HCT116 (cell line): ENCODE measurements around the gene DPYSL5.

ENCODE experiments used
- CBX3 ChIP-seq: IDR thresholded peaks from 2 replicates; pipeline ENCODE4 v1.6.1; 2012; ENCODE audit warnings: low read depth
- EZH2 ChIP-seq: fragments of 200-600 bp; sonication (generic); IDR thresholded peaks from 2 replicates; pipeline ENCODE4 v1.6.1; 2017; ENCODE audit warnings: antibody characterized with exemption, mixed run types

- TF ChIP-seq EZH2 = no peak
- TF ChIP-seq CBX3 = no peak
Measured at GRCh38 chr2:26952374-26952773, 104.4 kb downstream of the DPYSL5 start.
